Mesothelial cell of epicardium (in vitro differentiated cells): Measurements from ENCODE around the gene BMPR2. TPM values are rescaled to one million over a fixed set of nuclear protein-coding genes. Genes with fewer than 3 reads are reported as not detected.

Source experiments
- DNase-seq, 2 experiments: peaks; one replicate each; pipeline ENCODE4 v3.0.0; 2021; ENCODE audit warnings: low spot score in 2 of 2; ENCODE audit not compliant: unreplicated experiment in 2 of 2
- H3K27ac Mint-ChIP-seq: 2 replicates; pipeline ENCODE4 v1.8.0; 2021; ENCODE audit warnings: mixed read lengths
- H3K27me3 Mint-ChIP-seq: 2 replicates; pipeline ENCODE4 v1.8.0; 2021; ENCODE audit warnings: low read depth, mixed read lengths
- H3K36me3 Mint-ChIP-seq: 2 replicates; pipeline ENCODE4 v1.8.0; 2021; ENCODE audit warnings: mixed read lengths
- H3K4me1 Mint-ChIP-seq: 2 replicates; pipeline ENCODE4 v1.8.0; 2021; ENCODE audit warnings: mixed read lengths
- H3K4me3 Mint-ChIP-seq: 2 replicates; pipeline ENCODE4 v1.8.0; 2021; ENCODE audit warnings: mild to moderate bottlenecking, moderate library complexity, mixed read lengths
- H3K9me3 Mint-ChIP-seq: 2 replicates; pipeline ENCODE4 v1.8.0; 2021; ENCODE audit warnings: mixed read lengths
- total RNA-seq: library from RNA; stranded (reverse); gene quantifications from 3 replicates; pipeline ENCODE4 v1.2.1, GENCODE V29; 2021
- TF ChIP-seq, protein P1 (sequence below): fragments of 200-600 bp; sonication (generic); IDR thresholded peaks from one replicate; pipeline ENCODE4 v1.5.0; 2021; ENCODE audit warnings: antibody characterized with exemption; ENCODE audit not compliant: unreplicated experiment

BMPR2 gene
- total RNA-seq, 1 donor from 2014 or later: 81.4 TPM

DNA sequence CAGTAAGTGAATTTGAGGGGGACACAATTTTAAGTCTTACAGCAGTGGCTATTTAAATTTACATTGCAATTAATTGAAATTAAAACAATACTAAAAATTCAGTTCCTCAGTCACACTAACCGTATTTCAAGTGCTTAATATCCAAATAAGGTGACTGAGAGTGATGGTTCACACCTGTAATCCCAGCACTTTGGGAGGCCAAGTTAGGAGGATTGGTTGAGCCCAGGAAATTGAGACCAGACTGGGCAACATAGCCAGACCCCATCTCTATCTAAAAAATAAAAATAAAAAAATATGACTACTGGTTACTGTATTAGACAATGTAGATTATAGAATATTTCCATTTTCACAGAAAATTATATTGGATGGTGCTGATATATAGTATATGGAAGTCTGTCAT, 79.0 kb downstream of the BMPR2 start:
- no peak overlapping the region for H3K27ac Mint-ChIP-seq
- peaks cover 4% of the 10 kb centered on the region for H3K4me1 Mint-ChIP-seq
- TF ChIP-seq, protein P1, sequence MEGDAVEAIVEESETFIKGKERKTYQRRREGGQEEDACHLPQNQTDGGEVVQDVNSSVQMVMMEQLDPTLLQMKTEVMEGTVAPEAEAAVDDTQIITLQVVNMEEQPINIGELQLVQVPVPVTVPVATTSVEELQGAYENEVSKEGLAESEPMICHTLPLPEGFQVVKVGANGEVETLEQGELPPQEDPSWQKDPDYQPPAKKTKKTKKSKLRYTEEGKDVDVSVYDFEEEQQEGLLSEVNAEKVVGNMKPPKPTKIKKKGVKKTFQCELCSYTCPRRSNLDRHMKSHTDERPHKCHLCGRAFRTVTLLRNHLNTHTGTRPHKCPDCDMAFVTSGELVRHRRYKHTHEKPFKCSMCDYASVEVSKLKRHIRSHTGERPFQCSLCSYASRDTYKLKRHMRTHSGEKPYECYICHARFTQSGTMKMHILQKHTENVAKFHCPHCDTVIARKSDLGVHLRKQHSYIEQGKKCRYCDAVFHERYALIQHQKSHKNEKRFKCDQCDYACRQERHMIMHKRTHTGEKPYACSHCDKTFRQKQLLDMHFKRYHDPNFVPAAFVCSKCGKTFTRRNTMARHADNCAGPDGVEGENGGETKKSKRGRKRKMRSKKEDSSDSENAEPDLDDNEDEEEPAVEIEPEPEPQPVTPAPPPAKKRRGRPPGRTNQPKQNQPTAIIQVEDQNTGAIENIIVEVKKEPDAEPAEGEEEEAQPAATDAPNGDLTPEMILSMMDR: no peak
- peaks cover 21% of the 10 kb centered on the region for H3K36me3 Mint-ChIP-seq
- peaks cover 13% of the 10 kb centered on the region for H3K9me3 Mint-ChIP-seq
- no peak overlapping the region for H3K4me3 Mint-ChIP-seq
- H3K27me3 Mint-ChIP-seq: no peaks in the 10 kb centered on the region
- no peak for DNase-seq

DNA sequence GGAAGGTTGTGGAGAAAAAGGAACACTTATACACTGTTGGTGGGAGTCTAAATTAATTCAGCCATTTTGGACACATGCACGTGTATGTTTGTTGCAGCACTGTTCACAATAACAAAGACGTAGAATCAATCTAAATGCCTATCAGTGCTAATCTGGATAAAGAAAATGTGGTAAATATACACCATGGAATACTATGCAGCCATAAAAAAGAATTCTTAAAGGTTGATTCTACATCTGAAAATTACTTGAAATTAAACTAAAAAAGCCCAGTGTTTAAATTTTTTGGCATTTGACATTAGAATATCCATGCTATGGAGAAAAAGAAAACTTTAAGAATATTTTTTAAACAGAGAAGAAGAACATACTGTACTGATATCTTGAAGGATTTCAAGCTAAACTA, 84.0 kb downstream of the BMPR2 start:
- no peaks in the 10 kb centered on the region for H3K4me1 Mint-ChIP-seq
- H3K4me3 Mint-ChIP-seq: no peak overlapping the region
- no peak for DNase-seq
- H3K9me3 Mint-ChIP-seq: peaks cover 8% of the 10 kb centered on the region
- H3K36me3 Mint-ChIP-seq: peaks cover 15% of the 10 kb centered on the region
- H3K27ac Mint-ChIP-seq: no peak overlapping the region
- TF ChIP-seq, protein P1: no peak
- H3K27me3 Mint-ChIP-seq: no peaks in the 10 kb centered on the region

DNA sequence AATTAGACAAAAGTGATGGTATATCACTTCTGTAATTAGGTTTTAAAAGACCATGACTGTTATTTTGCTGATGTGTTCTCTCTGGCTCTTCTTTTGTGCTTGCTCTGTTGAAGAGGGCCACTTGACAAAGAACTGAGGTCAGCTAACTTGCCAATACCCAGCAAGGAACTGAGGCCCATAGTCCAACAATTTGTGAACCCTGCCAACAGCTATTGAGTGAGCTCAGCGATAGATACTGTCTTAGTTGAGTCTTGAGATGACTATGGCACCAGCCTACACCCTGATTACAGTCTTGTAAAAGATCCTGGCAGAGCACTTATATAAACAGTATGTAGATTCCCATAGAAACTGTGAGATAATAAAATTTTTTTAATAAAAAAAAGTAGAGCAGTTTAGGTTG, 103.0 kb downstream of the BMPR2 start:
- H3K4me1 Mint-ChIP-seq: no peaks in the 10 kb centered on the region
- no peak overlapping the region for H3K4me3 Mint-ChIP-seq
- H3K27me3 Mint-ChIP-seq: no peaks in the 10 kb centered on the region
- H3K9me3 Mint-ChIP-seq: peaks cover 11% of the 10 kb centered on the region
- DNase-seq: no peak
- H3K36me3 Mint-ChIP-seq: peaks cover 31% of the 10 kb centered on the region
- TF ChIP-seq, protein P1: no peak
- peak overlapping the region; percentile 17 for H3K27ac Mint-ChIP-seq

DNA sequence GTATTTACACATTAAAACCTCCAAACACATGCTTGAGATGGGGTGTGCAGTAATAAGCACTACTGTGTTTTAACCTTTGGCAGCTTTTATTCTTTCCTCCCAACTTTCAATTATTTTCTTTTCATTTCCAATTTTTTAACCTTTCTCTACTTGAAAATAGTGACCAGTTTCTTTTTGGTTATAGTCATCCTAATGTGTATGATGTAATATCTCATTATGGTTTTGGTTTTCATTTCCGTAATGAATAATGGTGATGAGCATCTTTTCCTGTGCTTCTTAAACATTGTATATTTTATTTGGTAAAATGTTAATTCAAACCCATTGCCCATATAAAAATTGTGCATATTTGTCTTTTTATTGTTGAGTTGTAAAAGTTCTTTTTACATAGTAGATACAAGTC, 103.5 kb downstream of the BMPR2 start:
- H3K27ac Mint-ChIP-seq: no peak overlapping the region
- H3K9me3 Mint-ChIP-seq: peaks cover 11% of the 10 kb centered on the region
- no peak for DNase-seq
- no peaks in the 10 kb centered on the region for H3K27me3 Mint-ChIP-seq
- H3K36me3 Mint-ChIP-seq: peaks cover 31% of the 10 kb centered on the region
- TF ChIP-seq, protein P1: no peak
- no peak overlapping the region for H3K4me3 Mint-ChIP-seq
- no peaks in the 10 kb centered on the region for H3K4me1 Mint-ChIP-seq

DNA sequence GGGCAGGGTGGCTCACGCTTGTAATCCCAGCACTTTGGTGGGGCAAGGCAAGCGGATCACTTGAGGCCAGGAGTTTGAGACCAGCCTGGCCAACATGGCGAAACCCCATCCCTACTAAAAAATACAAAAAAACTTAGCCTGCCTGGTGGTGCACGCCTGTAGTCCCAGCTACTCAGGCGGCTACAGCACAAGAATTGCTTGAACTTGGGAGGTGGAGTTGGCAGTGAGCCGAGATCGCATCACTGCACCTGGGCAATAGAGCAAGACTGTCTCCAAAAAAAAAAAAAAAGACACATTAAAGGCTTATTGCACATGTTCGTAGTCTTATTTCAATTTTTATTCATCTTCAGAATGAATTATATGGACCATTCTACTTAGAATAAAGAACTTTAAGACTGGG, 110.2 kb downstream of the BMPR2 start:
- Mint-ChIP-seq H3K4me1 (peaks cover 3% of the 10 kb centered on the region), H3K4me3 (no peak overlapping the region), H3K27me3 (no peaks in the 10 kb centered on the region), H3K27ac (no peak overlapping the region), H3K36me3 (peaks cover 29% of the 10 kb centered on the region), H3K9me3 (peaks cover 7% of the 10 kb centered on the region)
- DNase-seq: no peak
- TF ChIP-seq, protein P1: no peak

DNA sequence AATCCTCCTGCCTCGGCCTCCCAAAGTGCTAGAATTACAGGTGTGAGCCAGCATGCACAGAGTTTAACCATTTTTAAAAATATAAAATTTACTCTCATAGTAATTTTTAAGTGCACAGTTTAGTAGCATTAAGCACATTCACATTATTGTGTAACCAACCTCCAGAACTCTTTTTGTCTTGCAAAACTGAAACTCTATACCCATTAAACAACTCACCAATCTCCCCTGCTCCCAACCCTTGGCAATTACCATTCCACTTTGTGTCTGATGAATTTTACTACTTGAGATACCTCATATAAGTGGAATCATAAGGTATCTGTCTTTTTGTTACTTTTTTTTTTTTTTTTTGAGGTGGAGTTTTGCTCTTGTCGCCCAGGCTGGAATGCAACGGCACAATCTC, 112.5 kb downstream of the BMPR2 start:
- Mint-ChIP-seq H3K4me3 (no peak overlapping the region), H3K9me3 (no peaks in the 10 kb centered on the region), H3K4me1 (peaks cover 5% of the 10 kb centered on the region), H3K27me3 (no peaks in the 10 kb centered on the region), H3K36me3 (peaks cover 15% of the 10 kb centered on the region), H3K27ac (no peak overlapping the region)
- no peak for DNase-seq
- TF ChIP-seq, protein P1: no peak
